Measurements from ENCODE around the gene PARD3B.
A peak's percentile ranks its signal among the peaks of the same experiment; 100 is the strongest.

Gene PARD3B

DNA sequence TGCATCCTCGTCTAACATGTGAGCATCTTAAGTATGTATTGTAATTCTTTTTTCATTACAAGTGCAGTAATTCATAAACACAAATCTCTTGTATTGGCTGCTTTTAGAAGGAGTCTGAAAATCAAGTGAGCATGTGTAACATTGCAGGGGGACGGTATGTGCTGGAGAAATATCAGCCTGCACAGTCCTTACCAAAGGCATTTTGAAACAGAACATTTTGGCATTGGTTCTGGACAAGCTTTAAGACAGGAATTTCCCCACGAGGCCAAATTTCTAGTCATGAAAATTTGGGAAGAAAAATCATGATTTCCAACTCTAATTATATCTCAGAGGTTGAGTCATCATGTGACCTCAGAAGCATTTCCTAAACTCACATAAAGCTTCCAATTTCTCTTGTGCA is 1112.3 kb downstream of the PARD3B start:
- DNase-seq (ENCODE audit: low read depth) = peak; percentile 41

DNA sequence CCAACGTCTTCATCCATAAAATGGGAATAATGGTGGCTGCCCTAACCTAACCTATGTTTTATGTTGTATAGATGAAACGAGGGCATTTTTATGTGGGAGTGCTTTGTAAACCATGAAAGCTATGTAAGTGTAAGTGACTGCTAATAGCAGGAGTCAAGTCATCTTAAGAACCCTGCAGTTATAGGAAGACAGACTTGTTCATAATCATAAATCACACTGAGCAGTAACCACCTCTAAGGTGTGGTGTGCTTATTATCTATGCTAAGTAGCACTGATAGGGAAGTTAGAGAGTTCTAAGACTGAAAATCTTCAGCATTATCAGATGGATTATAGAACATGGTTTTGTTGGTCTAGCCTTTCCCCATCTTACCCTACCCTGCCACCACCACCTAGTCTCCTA is 1112.8 kb downstream of the PARD3B start:
- DNase-seq (ENCODE audit: low read depth) = no peak

DNA sequence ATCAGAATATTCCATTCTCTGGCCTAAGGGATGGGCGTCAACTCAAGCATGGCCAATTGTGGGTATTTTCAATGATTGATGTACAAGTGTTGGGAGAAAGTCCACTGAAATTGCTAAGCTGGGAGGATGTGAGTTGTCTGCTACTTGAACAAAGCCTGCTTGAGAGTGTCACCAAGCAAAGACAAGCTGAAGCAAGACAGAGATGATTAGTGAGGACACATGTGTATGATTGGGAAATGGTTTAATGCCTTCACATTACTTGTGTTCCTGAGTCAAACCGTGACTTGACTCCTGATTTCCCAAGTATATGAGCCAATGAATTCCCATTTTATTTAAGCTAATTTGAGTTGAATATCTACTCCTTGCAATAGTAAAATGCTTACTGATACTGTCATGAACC is 1113.3 kb downstream of the PARD3B start:
- no peak for DNase-seq (ENCODE audit: low read depth)

DNA sequence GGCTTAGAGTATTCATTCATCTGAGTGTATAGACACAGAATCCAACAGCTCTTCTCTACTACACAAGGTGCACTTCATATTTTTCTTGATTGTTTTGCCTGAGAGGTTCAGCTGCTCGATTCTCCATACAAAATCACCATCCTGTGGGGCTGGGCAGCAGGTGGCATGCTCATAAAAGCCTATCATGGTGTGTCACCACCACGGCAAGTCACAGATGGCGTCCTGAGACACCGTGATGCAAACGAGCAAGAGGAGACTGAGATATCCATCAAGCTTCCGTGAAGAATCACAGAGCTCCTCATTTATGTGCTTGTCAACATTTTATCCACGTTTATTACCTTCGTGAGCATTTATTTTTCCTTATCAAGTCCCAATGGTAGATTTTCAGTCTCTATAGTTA is 1114.6 kb downstream of the PARD3B start:
- no peak for DNase-seq (ENCODE audit: low read depth)

DNA sequence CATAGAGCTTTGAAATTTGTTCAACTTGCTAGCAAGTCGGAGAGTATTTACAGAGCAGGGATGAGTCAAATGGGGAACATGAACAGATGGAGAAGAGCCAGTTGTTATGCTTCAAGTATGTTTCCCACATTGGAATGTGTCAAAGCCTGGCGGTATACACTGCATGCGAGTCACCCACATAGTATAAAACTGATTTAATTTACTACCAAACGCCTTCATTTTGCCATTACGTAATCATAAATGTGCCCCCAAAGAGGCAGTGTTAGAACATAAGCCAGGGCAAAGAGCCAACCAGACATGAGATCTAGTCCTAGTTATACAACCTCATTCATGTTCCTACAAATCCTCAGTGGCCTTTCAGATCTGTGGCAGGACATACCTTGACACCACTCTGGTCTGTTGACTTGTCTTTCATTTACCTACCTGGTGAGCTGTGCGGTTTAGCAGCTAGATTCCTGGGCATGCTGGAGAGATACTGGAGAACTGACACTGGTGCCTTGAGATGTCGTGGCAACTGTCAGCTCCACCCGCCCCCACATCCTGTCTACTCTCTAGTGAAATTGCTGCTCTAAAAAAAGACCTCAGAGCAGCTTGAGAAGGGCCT is 1115.3 kb downstream of the PARD3B start:
- peak; percentile 86 for DNase-seq (ENCODE audit: low read depth)

DNA sequence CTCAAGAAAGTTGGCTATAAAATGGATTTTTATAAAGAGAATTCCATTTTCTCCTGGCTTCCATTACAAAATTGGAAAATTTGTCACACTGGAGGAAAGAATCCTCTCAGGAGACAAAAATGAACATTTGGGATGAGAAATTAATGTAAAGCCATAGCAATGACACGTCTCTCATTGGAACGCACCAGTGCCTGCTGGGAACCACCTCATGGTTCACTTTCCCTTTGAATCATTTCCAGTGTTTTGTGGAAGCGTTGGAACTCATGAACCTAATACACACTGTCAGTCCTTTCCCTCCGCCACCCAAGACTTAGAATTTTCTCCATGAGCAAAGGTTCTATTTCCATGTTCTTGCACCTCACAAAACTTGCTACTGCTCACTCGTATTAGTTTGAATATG is 1116.0 kb downstream of the PARD3B start:
- DNase-seq (ENCODE audit: low read depth) = no peak

DNA sequence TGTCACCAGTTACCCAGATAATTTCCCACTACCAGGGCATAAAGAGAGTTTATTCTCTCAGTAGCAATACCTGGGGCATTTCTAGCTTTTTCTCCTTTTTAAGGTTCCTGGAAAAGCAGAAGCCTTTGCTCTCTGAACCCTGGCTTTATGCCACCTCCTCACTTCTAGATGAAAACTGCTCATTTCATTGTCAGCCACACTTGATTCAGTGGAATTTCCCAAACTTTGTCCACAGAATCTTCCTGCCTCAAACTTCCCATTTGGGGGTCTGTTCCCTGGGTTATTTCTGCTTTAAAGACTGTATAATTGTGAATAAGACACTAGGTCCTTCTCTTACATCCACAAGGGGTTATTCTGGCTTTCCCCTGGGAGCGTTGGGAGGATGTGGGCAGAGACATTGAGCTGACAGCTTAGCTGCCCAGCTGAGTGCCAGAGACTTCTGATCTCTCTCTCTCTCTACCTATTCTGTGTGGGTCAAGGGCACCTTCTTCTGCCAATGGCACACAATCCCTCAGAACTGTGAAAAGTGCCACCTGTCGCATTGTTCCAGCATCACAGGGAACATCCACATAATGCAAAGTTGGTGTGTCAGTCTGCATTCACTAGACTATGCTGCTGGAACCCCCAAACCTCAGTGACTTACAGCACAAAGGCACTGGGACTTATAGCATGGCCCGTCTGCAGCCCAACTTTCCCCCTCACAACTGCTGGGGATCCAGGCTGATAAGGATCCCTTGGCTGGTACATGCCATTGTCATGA is 1117.1 kb downstream of the PARD3B start:
- DNase-seq (ENCODE audit: low read depth) = no peak

DNA sequence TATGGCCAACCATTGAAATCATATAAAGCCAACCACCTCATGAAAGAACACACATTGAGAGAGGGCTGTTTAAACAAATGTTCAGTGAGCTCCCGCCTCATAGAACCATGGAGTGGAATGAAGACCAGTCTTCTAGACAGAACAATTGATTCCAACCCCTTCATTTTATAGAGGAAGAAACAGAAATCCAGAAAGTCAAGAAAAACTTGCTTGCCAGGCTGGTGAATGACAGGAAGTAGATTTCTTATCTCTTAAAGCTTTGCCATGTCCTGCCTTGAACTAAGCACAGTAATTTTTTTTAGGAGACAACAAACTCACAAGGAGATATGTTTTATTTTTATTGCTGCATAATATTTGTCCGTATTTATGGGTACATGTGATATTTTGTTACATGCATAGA is 1120.5 kb downstream of the PARD3B start:
- DNase-seq (ENCODE audit: low read depth) = no peak

All from HS-5 (cell line).